GM23338 (cell line): Measurements from ENCODE around the gene ACSF2. TPM values are rescaled to one million over a fixed set of nuclear protein-coding genes. Genes with fewer than 3 reads are reported as not detected.

ENCODE experiments used
- ATAC-seq: fragments of 200-7000 bp; cut with Tn5 transposase; 3 replicates; pipeline ENCODE4 v1.9.1; 2020
- DNase-seq: peaks from one replicate; pipeline ENCODE4 v3.0.0-alpha.2; 2015; ENCODE audit warnings: low spot score
- H2AFZ ChIP-seq: fragments of 200-600 bp; sonication (generic); 2 replicates; pipeline ENCODE4 v1.8.0; 2016; ENCODE audit warnings: antibody characterized with exemption, mild to moderate bottlenecking, moderate library complexity
- H3F3A ChIP-seq: fragments of 200-600 bp; sonication (generic); replicated peaks from 2 replicates; pipeline ENCODE4 v1.8.0; 2017; ENCODE audit warnings: antibody characterized with exemption, mixed run types, low read depth
- H3K27ac ChIP-seq: fragments of 200-600 bp; sonication (generic); 2 replicates; pipeline ENCODE4 v1.6.1; 2016; ENCODE audit warnings: low read depth
- H3K27me3 ChIP-seq: fragments of 200-600 bp; sonication (generic); 2 replicates; pipeline ENCODE4 v1.8.0; 2016; ENCODE audit warnings: mild to moderate bottlenecking, mixed run types, moderate library complexity; ENCODE audit not compliant: insufficient read depth
- H3K36me3 ChIP-seq: fragments of 200-600 bp; sonication (generic); 2 replicates; pipeline ENCODE4 v1.8.0; 2016; ENCODE audit warnings: mild to moderate bottlenecking; ENCODE audit not compliant: insufficient read depth
- H3K4me1 ChIP-seq: fragments of 200-600 bp; sonication (generic); 2 replicates; pipeline ENCODE4 v1.8.0; 2016; ENCODE audit warnings: mild to moderate bottlenecking, moderate library complexity; ENCODE audit not compliant: insufficient read depth
- H3K4me2 ChIP-seq: fragments of 200-600 bp; sonication (generic); 2 replicates; pipeline ENCODE4 v1.7.1; 2017; ENCODE audit warnings: mixed run types
- H3K4me3 ChIP-seq: fragments of 200-600 bp; sonication (generic); 2 replicates; pipeline ENCODE4 v1.6.1; 2016; ENCODE audit warnings: mixed run types
- H3K79me2 ChIP-seq: fragments of 200-600 bp; sonication (generic); replicated peaks from 2 replicates; pipeline ENCODE4 v1.8.0; 2017; ENCODE audit warnings: mild to moderate bottlenecking; ENCODE audit not compliant: insufficient read depth
- H3K9me2 ChIP-seq: fragments of 200-600 bp; sonication (generic); 2 replicates; pipeline ENCODE4 v1.8.0; 2017; ENCODE audit not compliant: insufficient read depth
- H4K20me1 ChIP-seq: fragments of 200-600 bp; sonication (generic); replicated peaks from 2 replicates; pipeline ENCODE4 v1.8.0; 2017; ENCODE audit warnings: mild to moderate bottlenecking; ENCODE audit not compliant: insufficient read depth
- H3K27ac Mint-ChIP-seq: 2 replicates; pipeline ENCODE4 v1.8.0; 2020; ENCODE audit warnings: inconsistent platforms, mild to moderate bottlenecking, moderate library complexity, mixed read lengths
- H3K27me3 Mint-ChIP-seq: 3 replicates; pipeline ENCODE4 v1.8.0; 2022; ENCODE audit warnings: low read depth, mild to moderate bottlenecking, moderate library complexity, mixed read lengths, inconsistent platforms; ENCODE audit not compliant: insufficient read depth, poor library complexity
- H3K36me3 Mint-ChIP-seq: 3 replicates; pipeline ENCODE4 v1.8.0; 2021; ENCODE audit warnings: low read depth, mild to moderate bottlenecking, inconsistent platforms, moderate library complexity, mixed read lengths
- H3K4me1 Mint-ChIP-seq: 3 replicates; pipeline ENCODE4 v1.8.0; 2020; ENCODE audit warnings: mild to moderate bottlenecking, inconsistent platforms, mixed read lengths
- H3K4me3 Mint-ChIP-seq: 3 replicates; pipeline ENCODE4 v1.8.0; 2021; ENCODE audit warnings: moderate library complexity, mild to moderate bottlenecking, inconsistent platforms, mixed read lengths
- H3K9me3 Mint-ChIP-seq: 3 replicates; pipeline ENCODE4 v1.8.0; 2020; ENCODE audit warnings: moderate library complexity, mild to moderate bottlenecking, inconsistent platforms, mixed read lengths
- CREB1 ChIP-seq: fragments of 250-450 bp; sonication (Bioruptor Pico); IDR thresholded peaks from 2 replicates; pipeline ENCODE4 v1.5.0; 2020; ENCODE audit warnings: low read depth, mild to moderate bottlenecking, moderate library complexity
- CTCF ChIP-seq, 2 experiments: fragments of 200-600 bp in 1 of 2; sonication (generic) in 1 of 2; conservative IDR thresholded peaks; 2 replicates each; pipeline versions ENCODE4 v1.5.1 to v1.6.1; 2016 to 2017; ENCODE audit warnings: antibody characterized with exemption in 2 of 2, low read depth in 2 of 2, mild to moderate bottlenecking in 2 of 2, moderate library complexity in 1 of 2
- ETS1 ChIP-seq: IDR thresholded peaks from 2 replicates; pipeline ENCODE4 v1.6.1; 2016; ENCODE audit warnings: antibody characterized with exemption
- EZH2 ChIP-seq: fragments of 200-600 bp; sonication (generic); IDR thresholded peaks from one replicate; pipeline ENCODE4 v1.8.0; 2017; ENCODE audit warnings: antibody characterized with exemption, mild to moderate bottlenecking, low read depth; ENCODE audit not compliant: unreplicated experiment
- EZH2phosphoT487 ChIP-seq: fragments of 200-600 bp; sonication (generic); IDR thresholded peaks from one replicate; pipeline ENCODE4 v1.8.1; 2018; ENCODE audit warnings: antibody characterized with exemption; ENCODE audit not compliant: unreplicated experiment
- POLR2AphosphoS5 ChIP-seq: IDR thresholded peaks from 2 replicates; pipeline ENCODE4 v1.6.1; 2016; ENCODE audit warnings: antibody characterized with exemption, low read depth
- STAT1 ChIP-seq: IDR thresholded peaks from one replicate; pipeline ENCODE4 v1.6.1; 2016; ENCODE audit warnings: antibody characterized with exemption; ENCODE audit not compliant: unreplicated experiment
- ZNF462 ChIP-seq: fragments of 250-450 bp; sonication (Bioruptor Pico); IDR thresholded peaks from 2 replicates; pipeline ENCODE4 v1.5.0; 2020; ENCODE audit warnings: mild to moderate bottlenecking, moderate library complexity
- polyA plus RNA-seq: library from polyadenylated mRNA; unstranded; fragments of >200 nt; fragmentation: Nextera tagmentation; extraction: Ambion mirVana; gene quantifications from 2 replicates; pipeline ENCODE4 v1.2.1, GENCODE V29; 2016
- total RNA-seq: library from RNA; depleted of rRNA; stranded (reverse); fragments of >200 nt; shearing (Covaris generic); gene quantifications from 2 replicates; pipeline ENCODE4 v1.2.3, GENCODE V29; 2014

ACSF2 gene
- total and polyA plus RNA-seq, 2 experiments from 2014 or later, result 6.9 to 12.4 TPM

- DNase-seq (no peak), ATAC-seq (no peak)
- peaks cover 53% of the 10 kb centered on the region for H3K36me3 Mint-ChIP-seq
- Histone ChIP-seq H3K27me3 (no peaks in the 10 kb centered on the region), H3K79me2 (peaks cover 25% of the 10 kb centered on the region), H2AFZ (no peak overlapping the region), H3K4me2 (no peak overlapping the region), H3K27ac (no peak overlapping the region), H3K9me2 (no peaks in the 10 kb centered on the region), H3K36me3 (peaks cover 34% of the 10 kb centered on the region), H3F3A (no peaks in the 10 kb centered on the region), H3K4me3 (no peak overlapping the region), H4K20me1 (peaks cover 27% of the 10 kb centered on the region), H3K4me1 (peaks cover 4% of the 10 kb centered on the region; the same call in 1 of the 2 replicates)
- H3K4me1 Mint-ChIP-seq, result peaks cover 10% of the 10 kb centered on the region
- no peak for TF ChIP-seq STAT1
- TF ChIP-seq ETS1, result no peak
- no peak for TF ChIP-seq POLR2AphosphoS5
- TF ChIP-seq CREB1 (CRISPR knock-in tag), result no peak
- TF ChIP-seq ZNF462 (CRISPR knock-in tag), result no peak
- TF ChIP-seq EZH2, result no peak
- no peak for TF ChIP-seq EZH2phosphoT487
- no peak for TF ChIP-seq CTCF (conservative IDR thresholded peaks at IDR 0.05; ENCODE audit: low read depth in 2 of 2)
- peaks cover 9% of the 10 kb centered on the region; the same call in 1 of the 3 replicates for H3K9me3 Mint-ChIP-seq
- H3K27ac Mint-ChIP-seq, result no peak overlapping the region
- peaks cover 2% of the 10 kb centered on the region for H3K27me3 Mint-ChIP-seq
- 0 out of 3 replicates have a peak overlapping the region, but pooled peaks have one; percentile 32 for H3K4me3 Mint-ChIP-seq
These were observed 31.3 kb upstream of the ACSF2 start for GRCh38 chr17:50394711-50395110.
